K562 treated with DMSO at 1 percent for 12 hours (cell line): ENCODE measurements around the gene MYO1F. TPM values are rescaled to one million over a fixed set of nuclear protein-coding genes. Genes with fewer than 3 reads are reported as not detected.

Source experiments
- total RNA-seq: library from RNA; unstranded; fragments of 300-600 nt; gene quantifications from 2 replicates; pipeline ENCODE4 v1.2.3, GENCODE V29; 2022; ENCODE audit not compliant: insufficient read depth

The MYO1F gene
- 38.1 and 48.8 TPM in 2 replicates for total RNA-seq

DNA sequence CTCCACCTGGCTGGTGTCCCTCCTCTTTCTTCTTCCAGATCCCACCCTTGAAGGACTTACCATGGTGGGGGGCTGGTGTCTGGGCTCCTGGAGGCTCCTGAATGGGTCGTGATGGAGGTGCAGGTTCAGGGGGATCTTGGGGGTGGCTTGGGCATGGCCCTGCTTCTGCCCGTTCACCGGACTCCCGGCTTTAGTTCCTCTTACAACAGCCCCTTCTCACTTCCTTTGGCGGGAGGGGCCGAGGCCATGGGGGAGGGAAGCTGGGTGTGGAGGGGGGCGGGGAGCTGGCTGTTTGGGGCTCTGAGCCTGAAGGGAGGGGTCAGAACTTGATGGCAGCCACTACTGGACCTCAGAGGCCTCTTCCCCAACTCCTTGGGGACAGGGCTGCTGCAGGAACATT lies at the start of gene MYO1F:
Gene MYO1F, minus strand, starts transcription at position 196 of the 400 bp plus-strand sequence. Its CDS starts 133 bp downstream, at position 63.

GRCh38 chr19:8610041-8610935 lies 33.0 kb upstream of the MYO1F start, which contains the start of gene ADAMTS10:
Gene ADAMTS10, minus strand, starts transcription at chr19:8610715. Its CDS starts 5,005 bp downstream, at chr19:8605710.

GRCh38 chr19:8513687-8514504 lies 63.3 kb downstream of the MYO1F start, which contains the start of gene ZNF414:
Gene ZNF414, minus strand, starts transcription at chr19:8514167. Its CDS starts 121 bp downstream, at chr19:8514046.

Other genes with a start within 250 kb of the MYO1F start
- 0.51 and 1.0 TPM in 2 replicates for gene KANK3, start 234.2 kb downstream of the MYO1F start, total RNA-seq
- gene ANGPTL4, start 213.3 kb downstream of the MYO1F start, total RNA-seq: 0.83 and 1.7 TPM in 2 replicates
- gene RAB11B, start 187.1 kb downstream of the MYO1F start, total RNA-seq: 93.5 and 121 TPM in 2 replicates
- gene MARCHF2, start 164.1 kb downstream of the MYO1F start, total RNA-seq: 19.6 and 36.1 TPM in 2 replicates
- gene HNRNPM, start 132.5 kb downstream of the MYO1F start, total RNA-seq: 270 and 328 TPM in 2 replicates
- gene PRAM1, start 74.8 kb downstream of the MYO1F start, total RNA-seq: 0.46 and 0.50 TPM in 2 replicates
- 15.6 and 16.0 TPM in 2 replicates for gene ZNF414, start 63.3 kb downstream of the MYO1F start, total RNA-seq
- 0.41 TPM in 1 of 2 replicates, not detected in the other for gene ADAMTS10, start 33.3 kb upstream of the MYO1F start, total RNA-seq
- not detected in 2 replicates for gene NFILZ, start 53.2 kb upstream of the MYO1F start, total RNA-seq
- not detected in 2 replicates for gene ACTL9, start 121.4 kb upstream of the MYO1F start, total RNA-seq
- gene OR2Z1, start 144.2 kb upstream of the MYO1F start, total RNA-seq: not detected in 2 replicates